GM19452 (cell line): ENCODE data around the gene TSSK6.
"Not testable (repeated sequence)": the region's sequence is repeated elsewhere in the genome, so short reads cannot be mapped to it uniquely, and the experiment has no call there.

Experiments used
- ATAC-seq: cut with Tn5 transposase; IDR thresholded peaks from one replicate; pipeline ENCODE4 v1.9.1; 2021; ENCODE audit not compliant: unreplicated experiment

The TSSK6 gene

GRCh38 chr19:19488875-19489690, 26.3 kb downstream of the TSSK6 start:
- peak; percentile 73 for ATAC-seq

- no peak for ATAC-seq
Measured at GRCh38 chr19:19487950-19488874, 27.1 kb downstream of the TSSK6 start.

DNA sequence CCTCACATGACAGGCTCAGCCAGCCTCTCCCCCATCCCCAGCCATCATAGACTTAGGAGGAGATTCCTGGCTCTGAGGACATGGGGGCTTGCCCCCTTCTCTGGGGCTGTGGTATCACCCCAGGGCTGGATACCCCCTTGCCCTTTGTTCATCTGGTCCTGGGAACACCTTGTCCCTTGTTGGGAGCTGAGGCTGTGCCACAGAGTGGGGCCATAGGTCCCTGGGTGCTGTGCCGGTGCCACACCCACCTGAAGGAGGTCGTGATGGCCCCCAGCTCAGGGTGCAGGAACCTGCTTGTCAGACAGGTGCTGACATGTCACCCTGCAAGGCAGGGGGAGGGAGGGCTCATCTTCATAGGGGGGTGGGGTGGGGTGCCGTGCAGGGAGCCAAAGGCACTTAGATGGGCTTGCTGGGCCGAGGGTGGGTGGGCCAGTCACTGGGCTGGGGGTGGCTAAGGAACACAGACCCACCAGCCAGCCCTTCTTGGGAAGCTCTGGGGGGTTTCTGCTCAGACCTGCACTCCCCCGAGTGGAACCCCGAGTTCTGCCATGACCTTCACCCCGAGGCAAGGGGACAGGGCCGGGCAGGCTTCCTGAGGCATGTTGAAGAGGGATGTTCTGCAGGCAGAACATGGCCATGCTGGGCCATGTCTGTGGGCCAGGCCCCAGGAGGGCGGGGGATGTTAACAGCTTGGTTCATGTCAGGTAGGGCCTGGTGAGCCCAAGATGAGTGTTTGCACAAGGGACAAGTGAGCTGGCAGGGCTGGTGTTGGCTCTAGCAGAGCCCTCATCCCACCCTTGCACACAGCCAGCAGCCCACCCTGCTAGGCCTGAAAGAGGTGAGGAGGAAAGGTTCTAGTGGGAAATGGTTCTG, 28.0 kb downstream of the TSSK6 start:
- ATAC-seq = no peak

- no peak for ATAC-seq
Measured at GRCh38 chr19:19486343-19487076, 28.8 kb downstream of the TSSK6 start.

- no peak for ATAC-seq
Measured at GRCh38 chr19:19485998-19486290, 29.4 kb downstream of the TSSK6 start.

GRCh38 chr19:19485161-19485997, 30.0 kb downstream of the TSSK6 start:
- ATAC-seq = no peak

DNA sequence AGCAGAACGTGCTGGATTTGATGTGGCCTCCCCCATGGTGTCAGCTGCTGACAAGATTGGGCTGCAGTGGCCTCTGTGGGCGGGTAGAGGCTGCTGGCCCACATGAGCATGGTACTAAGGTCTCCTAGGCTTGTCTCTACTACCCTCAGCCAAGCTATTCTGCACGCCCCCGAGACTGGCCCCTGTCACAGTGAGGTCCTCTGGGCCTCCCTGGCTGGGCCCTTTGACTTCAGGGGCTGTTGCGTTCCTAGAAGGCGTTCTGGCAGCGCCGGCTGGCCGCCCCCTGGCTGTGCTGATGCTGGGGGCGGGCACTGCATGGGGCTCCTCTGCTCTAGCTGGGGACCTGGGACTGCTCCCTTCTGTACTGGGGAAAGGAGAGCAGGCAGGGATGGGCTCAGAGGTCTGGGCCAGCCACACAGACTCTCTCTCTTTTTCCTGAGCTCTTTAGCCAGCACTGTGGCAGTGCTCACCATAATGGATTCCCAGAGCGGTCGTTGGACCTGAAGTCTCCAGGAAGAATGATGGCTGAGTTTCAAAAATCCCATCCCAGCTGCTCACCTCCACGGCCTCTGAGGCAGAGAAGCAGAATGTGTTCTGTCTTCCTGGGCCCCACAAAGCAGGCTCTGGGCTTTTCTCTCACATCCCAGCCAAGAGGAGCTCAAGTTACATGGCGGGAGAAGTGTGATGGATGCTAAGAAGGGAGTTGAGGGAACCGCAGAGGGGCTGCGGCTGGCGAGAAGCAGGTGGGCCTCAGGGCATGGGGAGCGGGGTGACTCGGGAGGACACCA, 32.3 kb downstream of the TSSK6 start:
- ATAC-seq = no peak

- ATAC-seq = no peak
Measured at GRCh38 chr19:19480688-19481087, 34.7 kb downstream of the TSSK6 start.

GRCh38 chr19:19477705-19478383, 37.5 kb downstream of the TSSK6 start:
- no peak for ATAC-seq

GRCh38 chr19:19475849-19476828, 39.2 kb downstream of the TSSK6 start:
- ATAC-seq = no peak

DNA sequence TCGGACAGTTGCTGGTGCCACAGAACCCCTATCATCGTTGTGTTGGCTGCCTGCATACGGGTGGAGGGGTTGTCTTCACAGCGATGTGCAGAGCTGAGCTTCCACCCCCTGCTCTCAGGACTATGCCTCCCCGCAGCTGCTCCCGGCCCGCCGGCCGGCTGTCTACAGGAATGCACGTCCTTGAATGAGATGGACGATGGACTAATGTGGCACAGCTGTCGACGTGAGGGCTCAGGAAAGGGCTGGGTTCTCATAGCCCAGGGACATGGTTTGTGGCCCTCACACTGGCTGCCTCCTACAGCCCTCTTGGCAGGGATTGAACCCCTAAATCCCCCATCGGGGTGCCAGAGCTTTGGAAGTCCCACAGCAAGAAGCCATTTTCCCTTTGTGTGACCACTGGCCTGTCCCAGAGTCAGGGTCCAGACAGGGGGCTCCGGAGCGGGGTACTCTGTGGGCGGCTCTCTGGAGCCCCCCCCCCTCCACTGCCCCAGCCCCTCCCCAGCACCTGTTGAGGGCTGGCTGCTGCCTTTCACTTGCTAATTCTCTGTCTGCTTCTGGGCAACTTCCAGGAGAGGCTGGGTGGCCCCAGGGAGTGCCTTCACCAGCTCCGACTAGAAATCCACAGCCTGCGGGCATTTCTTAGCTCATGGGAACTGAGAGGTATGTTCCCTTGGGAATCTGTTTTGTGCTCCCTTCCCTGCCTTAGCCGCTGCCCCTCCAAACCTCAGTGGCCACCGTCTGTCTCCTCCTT, 40.2 kb downstream of the TSSK6 start:
- no peak for ATAC-seq

- not testable (repeated sequence) for ATAC-seq
Measured at GRCh38 chr19:19472106-19472505, 43.2 kb downstream of the TSSK6 start.

GRCh38 chr19:19471682-19472081, 43.7 kb downstream of the TSSK6 start:
- no peak for ATAC-seq

GRCh38 chr19:19470579-19470978, 44.8 kb downstream of the TSSK6 start:
- ATAC-seq = no peak

DNA sequence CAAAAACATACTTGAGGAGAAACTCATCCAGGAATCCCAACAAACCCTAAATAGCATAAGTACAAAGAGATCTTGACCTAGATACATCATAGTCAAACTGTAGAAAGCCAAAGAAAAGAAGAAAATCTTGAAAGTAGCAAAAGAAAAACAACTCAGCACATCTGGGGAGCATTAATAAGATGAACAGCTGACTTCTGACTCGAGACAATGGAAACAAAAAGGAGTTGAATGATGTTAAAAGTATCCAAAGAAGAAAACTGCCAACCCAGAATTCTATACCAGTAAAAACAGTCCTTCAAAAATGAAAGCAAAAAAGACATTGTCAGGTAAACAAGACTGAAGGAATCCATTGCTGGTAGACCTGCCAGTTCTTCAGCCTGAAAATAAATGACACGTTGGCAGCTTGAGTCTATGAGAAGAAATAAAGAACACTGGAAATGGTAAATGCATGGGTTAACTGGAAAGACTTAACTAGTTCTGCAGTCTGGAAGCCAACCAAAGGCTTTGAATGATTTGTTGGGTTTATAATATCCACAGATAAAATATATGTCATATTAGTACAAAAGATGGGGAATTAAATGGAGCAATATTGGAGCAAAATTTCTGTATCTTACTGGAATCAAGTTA, 46.8 kb downstream of the TSSK6 start:
- no peak for ATAC-seq

GRCh38 chr19:19466201-19466600, 49.1 kb downstream of the TSSK6 start:
- no peak for ATAC-seq
